A549 treated with AZD9567 at 1 μM for 4 hours (cell line): ENCODE measurements around the gene C3orf85. TPM values are rescaled to one million over a fixed set of nuclear protein-coding genes. Genes with fewer than 3 reads are reported as not detected.

ENCODE experiments used
- total RNA-seq: library from RNA; stranded (reverse); fragments of 200-300 nt; extraction: Qiagen RNA extraction; gene quantifications from 5 replicates; pipeline ENCODE4 v1.2.3, GENCODE V29; 2022; ENCODE audit not compliant: insufficient read depth

C3orf85 gene
- not detected in 5 replicates for total RNA-seq

DNA sequence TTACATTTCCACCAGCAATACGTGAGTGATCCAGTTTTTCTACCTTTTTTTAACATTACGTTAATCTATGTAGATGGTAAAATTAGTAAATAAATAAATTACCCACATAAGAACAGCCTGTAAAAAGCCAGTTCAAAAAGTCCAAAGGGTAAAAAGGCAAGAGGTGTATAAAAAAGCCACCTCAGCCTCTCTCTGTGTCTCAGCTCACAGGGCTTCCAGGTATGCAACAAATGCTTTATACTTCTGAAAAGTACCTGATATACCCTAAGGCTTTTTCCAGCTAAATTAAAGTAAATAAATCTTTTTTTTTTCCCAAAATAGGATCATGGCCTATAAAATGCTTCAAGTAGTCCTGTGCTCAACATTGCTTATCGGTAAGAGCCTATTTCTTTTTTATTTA is at the start of gene C3orf85:
C3orf85 (plus strand) TSS at position 197 of the 400 bp plus-strand sequence; CDS start at position 326, 129 bp downstream.

DNA sequence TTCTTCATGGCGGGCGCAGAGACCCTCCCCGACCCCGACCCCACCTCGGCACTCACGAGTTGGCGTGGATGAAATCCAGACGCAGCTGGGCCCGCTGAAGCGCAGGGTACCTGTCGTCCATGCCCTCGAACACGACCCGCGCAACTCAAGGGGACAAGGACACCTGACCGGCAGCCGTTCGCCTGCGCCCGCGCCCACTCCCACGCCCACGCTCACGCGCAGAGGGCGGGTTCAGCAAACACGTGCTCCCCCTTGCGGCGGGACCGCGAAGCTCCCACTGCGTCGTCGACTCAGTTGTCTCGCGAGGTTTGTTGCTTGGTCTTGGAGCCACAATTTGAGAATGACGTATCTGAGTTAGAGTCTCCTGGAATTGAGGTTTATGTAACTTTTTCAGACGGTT is 18.6 kb upstream of the C3orf85 start, which contains the start of gene MORC1:
MORC1 (minus strand) TSS at position 196 of the 400 bp plus-strand sequence; CDS start at position 121, 75 bp downstream.

Other genes with a start within 250 kb of the C3orf85 start
- not detected in 5 replicates for gene GUCA1C, start 182.8 kb upstream of the C3orf85 start, total RNA-seq
- gene MORC1, start 18.6 kb upstream of the C3orf85 start, total RNA-seq, result not detected in 5 replicates
- gene DPPA2, start 179.8 kb downstream of the C3orf85 start, total RNA-seq, result not detected in 5 replicates
- not detected in 5 replicates for gene DPPA4, start 200.8 kb downstream of the C3orf85 start, total RNA-seq